HG03469 (cell line): Measurements from ENCODE around the gene TEX2.

Experiments
- ATAC-seq: cut with Tn5 transposase; IDR thresholded peaks from one replicate; pipeline ENCODE4 v1.9.1; 2021; ENCODE audit warnings: mild to moderate bottlenecking, moderate library complexity, moderate number of reproducible peaks; ENCODE audit not compliant: unreplicated experiment

TEX2 gene, protein sequence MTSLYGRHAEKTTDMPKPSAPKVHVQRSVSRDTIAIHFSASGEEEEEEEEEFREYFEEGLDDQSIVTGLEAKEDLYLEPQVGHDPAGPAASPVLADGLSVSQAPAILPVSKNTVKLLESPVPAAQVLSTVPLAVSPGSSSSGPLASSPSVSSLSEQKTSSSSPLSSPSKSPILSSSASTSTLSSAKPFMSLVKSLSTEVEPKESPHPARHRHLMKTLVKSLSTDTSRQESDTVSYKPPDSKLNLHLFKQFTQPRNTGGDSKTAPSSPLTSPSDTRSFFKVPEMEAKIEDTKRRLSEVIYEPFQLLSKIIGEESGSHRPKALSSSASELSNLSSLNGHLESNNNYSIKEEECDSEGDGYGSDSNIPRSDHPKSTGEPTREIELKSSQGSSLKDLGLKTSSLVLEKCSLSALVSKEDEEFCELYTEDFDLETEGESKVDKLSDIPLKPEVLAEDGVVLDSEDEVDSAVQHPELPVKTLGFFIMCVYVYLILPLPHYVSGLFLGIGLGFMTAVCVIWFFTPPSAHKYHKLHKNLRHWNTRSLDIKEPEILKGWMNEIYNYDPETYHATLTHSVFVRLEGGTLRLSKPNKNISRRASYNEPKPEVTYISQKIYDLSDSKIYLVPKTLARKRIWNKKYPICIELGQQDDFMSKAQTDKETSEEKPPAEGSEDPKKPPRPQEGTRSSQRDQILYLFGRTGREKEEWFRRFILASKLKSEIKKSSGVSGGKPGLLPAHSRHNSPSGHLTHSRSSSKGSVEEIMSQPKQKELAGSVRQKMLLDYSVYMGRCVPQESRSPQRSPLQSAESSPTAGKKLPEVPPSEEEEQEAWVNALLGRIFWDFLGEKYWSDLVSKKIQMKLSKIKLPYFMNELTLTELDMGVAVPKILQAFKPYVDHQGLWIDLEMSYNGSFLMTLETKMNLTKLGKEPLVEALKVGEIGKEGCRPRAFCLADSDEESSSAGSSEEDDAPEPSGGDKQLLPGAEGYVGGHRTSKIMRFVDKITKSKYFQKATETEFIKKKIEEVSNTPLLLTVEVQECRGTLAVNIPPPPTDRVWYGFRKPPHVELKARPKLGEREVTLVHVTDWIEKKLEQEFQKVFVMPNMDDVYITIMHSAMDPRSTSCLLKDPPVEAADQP

DNA sequence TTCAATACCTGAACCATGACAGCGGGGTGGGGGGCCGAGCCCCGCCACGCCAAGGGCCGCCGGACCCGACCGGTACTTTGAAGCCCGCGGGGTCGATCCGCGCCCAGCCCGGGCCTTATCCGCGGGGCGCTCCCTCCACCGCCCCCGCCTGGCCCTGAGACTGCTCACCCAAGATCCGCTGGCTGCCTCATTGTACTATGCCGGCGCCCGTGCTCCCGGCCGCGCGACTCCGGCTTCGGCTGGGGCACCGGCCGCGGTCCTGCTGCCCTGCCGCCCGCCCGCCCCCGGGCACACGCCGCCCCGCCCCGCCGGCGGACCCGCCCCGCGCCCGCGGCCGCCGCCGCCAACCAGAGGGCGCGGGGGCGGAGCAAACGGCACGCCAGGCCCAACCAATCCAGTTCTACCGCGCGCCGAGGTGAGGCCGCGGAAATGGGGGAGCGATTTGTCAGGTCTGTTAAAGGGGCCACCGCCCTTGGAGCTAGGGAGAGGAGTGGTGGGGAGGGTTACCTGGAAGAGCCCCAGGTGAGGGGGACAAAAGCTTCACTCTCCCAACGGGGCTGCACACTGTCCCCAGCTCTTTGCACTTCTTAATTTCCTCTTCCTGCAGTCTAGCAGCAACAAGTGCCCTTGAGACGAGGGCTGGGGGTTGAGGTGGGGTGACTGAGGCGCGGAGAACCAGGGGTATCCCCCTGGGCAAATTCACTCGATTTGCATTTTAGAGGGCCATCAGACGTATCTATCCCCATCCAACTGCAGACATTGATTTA is at the start of gene TEX2:
TSS of gene TEX2 (minus strand) at position 261 of the 767 bp plus-strand sequence. CDS start 49,043 bp downstream, outside the sequence.
- ATAC-seq = peak; percentile 74

DNA sequence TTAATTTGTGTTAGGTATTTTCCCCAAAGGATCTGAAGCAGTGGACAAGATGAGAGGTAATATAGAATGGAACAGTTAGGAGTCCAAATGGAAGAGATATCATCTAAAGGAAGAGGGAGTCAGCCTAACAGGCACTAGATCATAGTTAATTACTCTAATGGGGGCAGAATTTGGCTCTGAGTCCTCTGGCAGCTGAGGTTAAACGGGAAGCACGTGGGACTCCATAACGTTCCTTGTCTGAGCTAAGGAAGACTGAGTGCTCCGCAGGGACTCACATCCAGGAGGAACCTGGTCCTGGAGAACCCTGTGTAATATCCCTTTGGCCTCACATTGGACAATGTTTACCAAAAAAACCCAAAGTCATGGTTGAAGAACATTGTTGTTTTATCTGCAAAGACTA is 46.6 kb upstream of the TEX2 start:
- ATAC-seq = no peak

DNA sequence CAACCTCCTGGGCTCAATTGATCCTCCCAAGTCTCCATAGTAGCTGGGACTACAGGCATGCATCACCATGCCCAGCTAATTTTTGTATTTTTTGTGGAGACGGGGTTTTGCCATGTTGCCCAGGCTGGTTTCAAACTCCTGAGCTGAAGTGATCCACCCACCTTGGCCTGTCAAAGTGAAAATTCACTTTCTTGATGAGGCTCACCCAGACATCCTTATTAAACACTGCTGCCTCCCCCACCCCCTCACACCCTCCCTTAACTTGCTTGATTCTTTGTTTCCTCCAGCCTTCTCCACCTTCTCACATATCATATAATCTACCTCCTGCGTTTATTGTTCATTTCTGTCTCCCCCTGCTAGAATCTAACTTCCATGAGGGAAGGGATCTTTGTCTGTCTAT is 46.0 kb upstream of the TEX2 start:
- no peak for ATAC-seq

DNA sequence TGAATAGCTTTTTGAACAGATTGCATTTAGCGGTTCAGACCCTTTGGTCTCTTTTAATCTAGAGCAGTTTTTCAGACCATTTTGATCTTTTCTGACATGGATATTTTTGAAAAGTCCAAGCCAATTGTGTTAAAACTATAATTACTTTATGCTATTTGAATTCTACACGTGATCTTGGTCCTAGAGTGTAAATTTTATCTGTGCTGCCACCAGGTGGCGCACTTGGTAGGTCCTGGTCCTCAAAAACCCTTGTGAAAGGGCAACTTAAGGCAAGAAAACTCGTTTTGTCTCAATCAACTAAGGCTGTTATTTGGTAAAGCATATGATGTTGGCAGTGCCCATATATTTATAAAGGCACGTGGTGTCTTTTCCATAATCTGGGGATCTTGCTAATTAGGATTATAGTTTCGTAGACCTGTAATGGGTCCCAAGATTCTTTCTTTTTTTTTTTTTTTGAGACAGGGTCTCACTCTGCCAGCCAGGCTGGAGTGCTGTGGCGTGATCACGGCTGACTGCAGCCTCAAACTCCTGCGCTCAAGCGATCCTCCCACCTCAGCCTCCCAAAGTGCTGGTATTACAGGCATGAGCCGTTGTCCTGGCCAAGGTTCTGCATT is 43.9 kb upstream of the TEX2 start:
- no peak for ATAC-seq

DNA sequence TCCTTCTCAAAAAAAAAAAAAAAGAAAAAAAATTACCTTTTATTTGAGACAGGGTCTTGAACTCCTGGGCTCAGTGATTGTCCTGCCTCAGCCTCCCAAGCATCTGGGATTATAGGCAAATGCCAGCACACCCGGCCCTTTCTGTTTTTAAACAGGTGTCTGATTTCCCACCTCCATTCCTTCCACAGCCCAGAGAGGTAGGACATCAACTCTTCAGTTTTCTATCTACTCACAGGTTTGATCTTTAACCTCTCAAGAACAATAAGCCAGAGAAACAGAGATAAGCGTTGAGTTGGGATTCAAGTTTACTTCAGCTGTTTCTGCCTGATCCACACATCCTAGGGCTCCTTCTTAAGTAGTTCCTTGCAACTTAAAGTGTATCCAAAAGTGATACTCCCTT is 41.5 kb upstream of the TEX2 start:
- ATAC-seq = no peak

DNA sequence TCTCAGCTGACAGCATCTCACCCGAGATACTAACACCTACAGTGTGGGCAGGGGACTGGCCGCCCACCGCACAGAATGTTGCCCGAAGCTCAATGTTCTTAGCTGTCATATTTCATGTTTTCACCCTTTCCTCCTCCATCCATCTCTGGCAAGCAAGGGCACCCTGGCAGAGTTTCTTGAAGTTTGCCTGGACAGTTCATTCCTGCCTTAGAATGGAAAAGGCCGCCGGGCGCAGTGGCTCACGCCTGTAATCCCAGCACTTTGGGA is 37.6 kb upstream of the TEX2 start:
- no peak for ATAC-seq

DNA sequence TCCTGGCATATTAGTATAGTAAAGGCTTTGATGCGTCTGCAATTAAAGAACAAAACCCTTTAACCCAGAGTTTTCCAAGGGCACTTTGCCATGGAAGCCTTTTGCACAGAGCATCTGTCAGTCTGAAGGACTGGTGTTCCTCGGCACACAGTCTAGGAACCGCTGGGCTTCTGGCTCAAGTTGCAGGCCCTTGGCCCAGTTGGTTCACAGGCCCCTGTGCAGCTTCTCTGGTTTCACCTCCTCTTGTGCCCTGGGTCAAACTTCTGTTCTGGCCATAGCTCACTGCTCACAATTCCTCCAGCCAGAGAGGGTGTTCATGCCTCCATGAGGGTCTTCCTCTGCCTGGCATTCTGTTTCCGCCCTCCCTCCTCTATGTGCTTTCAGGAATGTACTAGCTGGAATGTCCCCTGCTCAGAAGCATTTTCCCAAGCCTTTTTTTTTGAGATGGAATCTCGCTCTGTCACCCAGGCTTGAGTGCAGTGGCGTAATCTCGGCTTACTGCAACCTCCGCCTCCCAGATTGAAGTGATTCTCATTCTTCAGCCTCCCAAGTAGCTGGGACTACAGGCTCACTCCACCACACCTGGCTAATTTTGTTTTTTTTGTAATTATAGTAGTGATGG is 34.5 kb upstream of the TEX2 start:
- no peak for ATAC-seq

DNA sequence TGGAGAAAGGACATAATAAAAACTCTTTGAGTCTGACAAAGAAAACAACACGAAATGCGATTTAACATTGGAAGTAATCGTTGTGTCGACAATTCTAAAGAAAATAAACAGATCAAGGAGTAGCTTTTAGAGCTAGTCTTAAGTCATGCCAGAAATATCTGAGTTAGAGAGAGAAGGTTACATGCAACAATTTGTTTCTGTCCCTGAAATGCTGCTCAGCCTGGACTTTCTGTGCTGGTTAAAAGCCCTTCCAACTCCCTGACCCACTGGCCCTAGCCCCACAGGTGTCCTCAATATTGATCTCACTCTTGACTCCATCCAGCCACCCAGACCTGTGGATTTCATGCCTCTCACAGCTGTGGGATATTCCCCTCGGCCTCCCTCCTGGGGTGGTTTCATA is 33.2 kb upstream of the TEX2 start:
- no peak for ATAC-seq

DNA sequence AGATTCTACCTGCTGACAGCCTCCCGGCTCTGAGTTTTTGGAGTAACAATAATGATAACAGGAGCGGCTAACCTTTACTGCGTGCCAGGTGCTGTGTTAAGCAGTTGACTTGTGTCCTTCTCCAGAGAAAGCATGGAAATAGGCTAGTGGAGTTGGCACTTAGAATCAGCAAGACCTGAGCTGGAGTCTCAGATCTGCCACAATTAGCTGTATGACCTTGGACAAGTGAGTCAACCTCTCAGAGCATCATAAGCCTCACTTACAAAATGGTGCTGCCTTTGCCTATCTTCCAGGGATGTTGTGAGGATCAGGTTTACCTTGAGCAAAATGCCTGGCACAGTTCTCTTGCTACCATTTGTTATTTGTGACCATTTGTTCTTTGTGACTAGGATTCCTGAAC is 32.1 kb upstream of the TEX2 start:
- ATAC-seq = no peak

DNA sequence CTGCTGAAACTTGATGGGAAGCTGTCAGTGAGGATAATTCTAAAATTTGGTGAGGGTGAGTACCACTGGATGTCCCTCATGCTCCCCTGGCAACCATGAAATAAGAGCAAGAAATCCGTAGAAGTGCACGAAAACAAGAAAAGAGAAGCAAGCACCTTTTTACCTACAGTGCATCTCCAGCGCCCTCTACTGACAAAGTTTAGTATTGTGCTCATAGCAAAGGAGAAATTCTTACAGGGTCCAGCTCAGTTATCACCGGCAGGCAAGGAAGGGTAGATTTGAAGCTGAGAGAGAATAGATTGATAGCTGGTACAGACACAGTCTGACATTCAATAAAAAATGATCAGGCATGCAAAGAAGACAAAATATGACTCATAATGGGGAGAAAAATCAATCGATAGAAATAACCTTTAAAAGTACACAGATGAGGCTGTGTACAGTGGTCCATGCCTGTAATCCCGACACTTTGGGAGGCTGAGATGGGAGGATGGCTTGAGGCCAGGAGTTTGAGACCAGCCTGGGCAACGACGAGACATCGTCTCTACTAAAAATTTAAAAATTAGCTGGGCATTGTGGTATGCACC is 28.3 kb upstream of the TEX2 start:
- ATAC-seq = no peak

DNA sequence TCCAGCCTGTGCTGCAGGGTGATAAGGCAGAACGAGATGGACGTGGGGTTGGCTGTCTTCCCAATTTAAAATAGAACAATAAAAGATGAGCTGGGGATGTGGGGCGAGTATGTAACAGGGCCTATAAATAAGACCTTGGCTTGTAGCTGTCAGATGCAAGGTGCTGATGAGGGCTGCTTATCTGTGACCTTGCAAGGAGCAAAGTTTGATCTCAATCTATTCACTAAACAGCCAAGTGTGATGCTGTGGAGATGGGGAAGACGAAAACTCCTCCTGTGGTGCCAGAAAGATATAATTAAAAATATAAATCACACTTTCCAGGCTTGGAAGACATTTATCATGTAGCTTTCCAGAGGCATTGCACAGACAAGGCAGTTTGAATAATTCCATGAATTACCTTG is 26.7 kb upstream of the TEX2 start:
- no peak for ATAC-seq

DNA sequence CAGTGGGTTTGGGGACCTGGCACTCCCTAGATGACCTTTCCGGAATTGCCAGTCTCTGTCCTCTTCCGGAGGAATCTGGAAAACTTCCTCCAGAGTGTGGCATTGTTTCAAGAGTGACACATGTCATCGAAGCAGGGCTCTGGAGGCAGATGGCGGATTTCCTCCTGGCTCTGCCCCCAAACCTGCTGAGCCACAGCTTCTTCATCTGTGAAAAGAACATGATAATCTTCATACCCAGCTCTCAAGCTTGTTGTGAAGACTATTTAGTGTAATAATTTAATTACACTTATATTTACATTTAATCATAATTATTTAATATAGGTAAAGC is 19.7 kb upstream of the TEX2 start:
- ATAC-seq = no peak

DNA sequence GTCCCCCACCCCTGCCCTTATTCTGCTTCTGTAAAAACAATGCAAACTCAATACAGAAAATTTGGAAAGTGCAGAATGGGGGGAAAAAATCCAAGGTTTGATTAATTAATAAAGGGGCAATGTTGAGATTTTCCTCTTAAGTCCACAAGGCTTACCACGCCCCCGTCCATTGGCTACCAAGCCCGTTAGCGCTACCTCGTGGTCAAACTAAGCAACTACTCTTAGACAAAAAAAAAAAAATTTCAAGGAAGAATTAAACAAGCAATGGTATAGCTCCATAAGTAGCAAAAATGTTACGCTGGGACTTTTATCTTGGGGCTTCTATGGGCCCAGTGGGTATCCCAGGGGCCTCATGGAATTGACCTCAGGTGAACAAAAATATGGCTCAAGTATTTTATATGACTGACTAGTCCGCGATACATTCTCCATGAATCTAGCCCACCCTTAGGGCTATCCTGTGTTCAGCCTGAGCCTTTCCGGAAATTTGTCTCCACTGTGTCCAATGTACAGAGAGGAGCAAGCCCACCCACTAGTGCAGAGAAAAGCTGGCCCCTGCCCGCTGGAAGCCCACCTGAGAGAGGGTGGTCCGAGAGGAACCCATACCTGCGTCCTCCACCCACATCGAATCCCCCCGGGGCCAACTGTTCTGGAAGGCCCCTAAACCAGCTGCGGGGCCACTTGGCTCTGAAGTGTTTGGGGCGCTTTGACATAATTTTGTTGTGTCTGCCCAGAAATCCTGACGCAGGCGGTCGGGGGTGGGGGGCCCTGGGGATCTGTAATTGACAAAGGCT is 19.1 kb upstream of the TEX2 start:
- ATAC-seq = no peak

DNA sequence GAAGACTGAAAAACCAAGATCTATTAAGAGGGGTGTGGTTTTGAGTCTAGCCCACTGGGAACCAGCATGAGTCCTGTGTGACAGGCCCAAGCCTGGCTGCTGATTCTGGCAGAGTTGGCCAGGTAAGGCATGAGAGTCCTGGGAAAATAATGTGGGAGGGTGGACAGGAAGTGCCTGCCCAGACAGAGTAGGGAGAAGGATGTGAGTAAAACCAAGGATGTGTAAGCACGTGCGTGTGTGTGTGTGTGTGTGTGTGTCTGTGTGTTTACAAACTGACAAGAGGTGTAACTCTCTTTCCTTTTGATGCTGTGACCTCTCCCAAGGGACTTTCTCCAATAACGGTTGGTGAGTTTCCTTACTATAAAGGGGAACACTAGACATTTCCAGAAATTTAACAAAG is 15.6 kb upstream of the TEX2 start:
- ATAC-seq = no peak

DNA sequence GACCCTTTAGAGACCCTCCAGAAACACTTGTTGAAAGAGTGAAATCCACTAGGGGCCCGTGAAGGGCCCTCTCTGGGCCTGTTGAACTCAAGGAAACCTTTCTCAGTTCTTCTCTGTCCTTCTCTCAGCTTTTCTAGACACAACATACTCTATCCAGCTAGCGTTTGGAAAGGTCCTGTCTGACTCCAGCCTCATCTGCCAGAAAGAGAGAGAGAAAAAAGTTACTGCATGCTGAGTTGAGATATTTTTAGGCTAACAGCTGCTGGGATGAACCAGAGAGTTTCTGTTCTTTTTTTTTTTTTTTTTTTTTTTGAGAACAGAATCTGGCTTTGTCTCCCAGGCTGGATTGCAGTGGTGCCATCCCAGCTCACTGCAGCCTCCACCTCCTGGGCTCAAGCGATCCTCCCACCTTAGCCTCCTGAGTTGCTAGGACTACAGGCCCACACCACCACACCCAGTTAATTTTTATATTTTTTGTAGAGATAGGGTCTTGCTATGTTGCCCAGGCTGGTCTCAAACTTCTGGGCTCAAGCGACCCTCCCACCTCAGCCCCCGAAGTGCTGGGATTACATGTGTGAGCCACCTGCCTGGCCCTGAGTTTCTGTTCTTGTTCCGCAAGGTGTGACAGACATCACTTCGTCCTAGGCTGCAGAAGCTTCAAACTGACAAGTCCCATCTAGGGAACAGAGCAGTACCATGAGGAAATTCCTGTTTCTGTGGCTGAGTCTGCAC is 14.9 kb upstream of the TEX2 start:
- ATAC-seq = no peak

DNA sequence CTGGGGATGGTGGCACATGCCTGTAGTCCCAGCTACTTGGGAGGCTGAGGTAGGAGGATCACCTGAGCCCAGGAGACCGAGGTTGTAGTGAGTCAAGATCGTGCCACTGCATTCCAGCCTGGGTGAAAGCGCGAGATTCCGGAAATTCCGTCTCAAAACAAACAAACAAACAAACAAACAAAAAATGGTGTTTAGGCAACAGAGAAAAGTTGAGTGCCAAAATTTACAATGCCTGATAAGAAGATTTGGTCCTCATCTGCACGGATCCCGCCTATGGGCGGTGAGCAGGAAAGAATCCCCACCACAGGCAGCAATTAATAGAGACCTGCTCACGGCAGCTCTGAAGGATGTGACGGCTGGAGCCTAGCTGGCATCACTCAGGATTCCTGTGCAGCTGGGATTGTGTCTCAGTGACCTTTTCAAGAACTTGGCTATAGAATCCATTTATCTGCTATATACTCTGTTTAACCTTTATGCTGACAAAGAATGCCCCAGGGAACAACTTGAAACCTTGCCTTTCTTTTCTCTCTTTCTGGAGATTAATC is 14.0 kb upstream of the TEX2 start:
- no peak for ATAC-seq

DNA sequence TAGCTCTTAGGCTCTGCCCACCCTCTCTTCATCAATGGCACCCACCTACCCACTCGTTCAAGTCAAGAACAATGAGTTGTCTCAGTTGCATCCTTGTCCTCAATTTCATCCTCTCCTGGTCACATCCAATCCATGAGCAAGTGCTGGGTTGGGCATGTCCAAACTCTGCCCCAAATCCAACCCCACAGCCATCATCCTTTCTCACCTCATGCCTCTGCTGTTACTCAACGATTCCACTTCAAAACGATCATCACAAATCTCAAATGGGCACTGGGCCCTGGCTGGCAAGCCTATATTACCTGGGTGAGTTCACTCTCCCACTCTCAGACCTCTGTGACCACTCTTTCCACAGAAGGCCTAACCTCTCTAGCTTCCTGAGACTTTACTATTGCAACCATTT is 12.0 kb upstream of the TEX2 start:
- ATAC-seq = no peak

DNA sequence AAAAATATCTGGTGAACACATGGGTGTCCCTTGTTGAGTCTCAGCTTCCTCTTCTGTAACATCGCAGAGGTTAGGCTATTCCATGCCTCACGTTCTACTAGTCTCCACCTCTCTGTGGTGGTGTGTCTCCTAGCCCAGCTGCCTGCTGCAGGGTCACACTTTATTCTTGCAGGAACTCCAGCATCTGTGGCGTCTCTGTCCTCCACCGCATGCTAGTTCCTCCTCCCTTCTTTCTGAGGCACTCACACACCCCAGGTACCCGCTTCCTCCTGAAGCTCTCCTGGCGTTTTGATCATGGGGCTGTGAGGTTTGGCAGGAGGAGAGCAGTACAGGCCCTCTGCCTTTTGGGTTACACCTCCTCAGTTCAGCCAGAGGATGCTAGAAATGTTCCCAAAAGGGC is 9.9 kb upstream of the TEX2 start:
- no peak for ATAC-seq
